ENCODE results near the gene SDCCAG8. TPM values are rescaled to one million over a fixed set of nuclear protein-coding genes. Genes with fewer than 3 reads are reported as not detected.

SDCCAG8 gene
- total and polyA plus RNA-seq, 2 of the 8 experiments (the other 6 are each of a cell fraction or from before 2014, with no cell fraction given): 15.6 to 21.0 TPM

DNA sequence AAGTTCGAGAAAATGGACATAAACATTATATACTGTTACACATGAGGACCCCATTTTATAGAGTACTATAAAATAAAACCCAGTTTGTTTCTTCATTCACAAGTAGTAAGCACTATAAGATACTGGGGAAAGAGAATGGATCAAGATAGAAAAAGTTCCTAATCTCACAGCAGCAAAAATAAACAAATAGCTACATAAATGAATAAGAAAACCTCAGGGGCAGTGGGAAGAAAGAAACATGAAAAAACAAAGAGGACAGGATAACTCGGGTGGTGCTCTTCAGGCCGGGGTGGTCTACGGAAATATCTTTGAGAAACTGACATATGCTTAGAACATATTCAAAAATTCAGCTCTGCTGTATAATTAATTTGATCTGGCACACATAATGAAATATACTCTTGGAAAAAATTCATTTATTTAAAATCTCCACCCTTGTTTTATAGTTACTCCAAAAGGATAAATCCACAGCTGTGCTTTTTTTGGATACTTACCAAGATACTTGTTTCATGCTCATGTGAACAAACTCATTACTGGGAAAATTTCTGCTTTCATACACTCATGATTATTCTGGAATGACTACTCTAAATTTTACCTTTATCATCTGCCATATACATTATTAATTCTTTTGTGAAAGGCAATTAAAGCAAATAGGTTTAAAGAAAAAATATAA is 20.7 kb upstream of the SDCCAG8 start:
- FAIRE-seq: no peak
- no peak overlapping the region for H3K56ac ChIP-seq (replicated peaks; ENCODE audit: insufficient read length, low read depth, low read length)
- H2BK12ac ChIP-seq (ENCODE audit: low read depth, low read length): no peak overlapping the region
- H3K23ac ChIP-seq (ENCODE audit: insufficient read length): no peak overlapping the region
- H3K23me2 ChIP-seq (ENCODE audit: low read depth, low read length): no peaks in the 10 kb centered on the region
- H3K18ac ChIP-seq (ENCODE audit: extremely low read depth, low read length): no peak overlapping the region
- H2BK15ac ChIP-seq (ENCODE audit: low read length): no peak overlapping the region
- no peak overlapping the region for H3K9ac ChIP-seq (replicated peaks in 1 of 4; ENCODE audit: extremely low read depth in 1 of 4, low read depth in 3 of 4, low read length in 3 of 4)
- H4K5ac ChIP-seq (ENCODE audit: insufficient read length, low read depth, low read length): no peak overlapping the region
- no peak overlapping the region for H3K4ac ChIP-seq (replicated peaks; ENCODE audit: insufficient read length, low read depth, low read length)
- H3K4me2 ChIP-seq (ENCODE audit: insufficient read depth in 1 of 2, low read depth in 2 of 2, low read length in 2 of 2): no peak overlapping the region
- H3K79me2 ChIP-seq (ENCODE audit: control insufficient read depth in 1 of 2, insufficient read depth in 2 of 2, low read length in 2 of 2): peaks cover 0 to 97% of the 10 kb centered on the region in 2 experiments; a peak in 3 of 4 replicates
- no peak overlapping the region for H2AK5ac ChIP-seq (ENCODE audit: low read depth, low read length)
- peaks cover 7 to 14% of the 10 kb centered on the region in 2 experiments; a peak in 3 of 4 replicates for H3K9me3 ChIP-seq (ENCODE audit: insufficient read depth in 2 of 2, low read depth in 1 of 2, low read length in 1 of 2)
- CTCF ChIA-PET (ENCODE audit: partially characterized antibody): interaction anchor here (0.8 to 1.6 kb wide), 2 partner anchors 8 to 108 kb away, joined by 3 read pairs; no protein-coding TSS in a partner anchor
- no peak overlapping the region for H3K27ac ChIP-seq (ENCODE audit: low read depth, low read length)
- no peak overlapping the region for H2BK5ac ChIP-seq (ENCODE audit: low read depth, low read length)
- H2AFZ ChIP-seq (ENCODE audit: low read length): no peak overlapping the region
- H3K36me3 ChIP-seq (ENCODE audit: control insufficient read depth in 2 of 4, insufficient read depth in 4 of 4, low read length in 3 of 4): peaks cover 0 to 24% (median 8%) of the 10 kb centered on the region in 4 experiments; a peak in 2 of 8 replicates
- H3K4me3 ChIP-seq (ENCODE audit: extremely low read depth in 1 of 4, insufficient read depth in 2 of 4, low read depth in 3 of 4, low read length in 4 of 4): no peak overlapping the region
- no peak overlapping the region for H2BK120ac ChIP-seq (replicated peaks; ENCODE audit: low read depth, low read length)
- 74% methylated on average over 4 of the region's 4 CpGs; no CpG with 5 or more reads in 1 of the 2 experiments for WGBS, 2 experiments (ENCODE audit: extremely low coverage in 1 of 2, insufficient coverage in 1 of 2, insufficient read length in 1 of 2, insufficient replicate concordance in 2 of 2, low coverage in 1 of 2, low lambda C conversion rate in 2 of 2, missing lambda C conversion rate in 1 of 2)
- POLR2A ChIA-PET (ENCODE audit: partially characterized antibody): interaction anchor here (1.0 kb wide), 1 partner anchor 12 kb away, joined by 3 read pairs; no protein-coding TSS in a partner anchor
- no peak for DNase-seq (ENCODE audit: low read depth in 1 of 2, low spot score in 2 of 2)
- H3K14ac ChIP-seq (ENCODE audit: insufficient read length): no peak overlapping the region
- H2BK20ac ChIP-seq (ENCODE audit: low read length): no peak overlapping the region
- H3K4me1 ChIP-seq (replicated peaks in 1 of 4; ENCODE audit: control insufficient read depth in 3 of 4, insufficient read depth in 4 of 4, low read length in 3 of 4): peaks cover 0 to 6% (median 0%) of the 10 kb centered on the region in 4 experiments; a peak in 2 of 7 replicates
- no peaks in the 10 kb centered on the region for H3K27me3 ChIP-seq (replicated peaks in 1 of 4; ENCODE audit: control insufficient read depth in 3 of 4, extremely low read depth in 1 of 4, insufficient read depth in 3 of 4, low read length in 3 of 4)
- no peaks in the 10 kb centered on the region for H4K20me1 ChIP-seq (replicated peaks in 1 of 2; ENCODE audit: control insufficient read depth in 1 of 2, insufficient read depth in 2 of 2, low read length in 2 of 2)
- H4K91ac ChIP-seq (replicated peaks; ENCODE audit: insufficient read length, low read length): no peak overlapping the region
- no peak overlapping the region for H4K8ac ChIP-seq (ENCODE audit: extremely low read depth, insufficient read depth, low read length)
- H3K79me1 ChIP-seq (ENCODE audit: low read depth, low read length): peaks cover 2% of the 10 kb centered on the region; the same call in 1 of the 2 replicates
- TF ChIP-seq RBBP5 (IDR thresholded peaks at IDR 0.05; ENCODE audit: borderline replicate concordance, low read depth, low read length): no peak
- TF ChIP-seq SRF (IDR thresholded peaks at IDR 0.05; ENCODE audit: low read depth, low read length): no peak
- TF ChIP-seq FOSL1 (IDR thresholded peaks at IDR 0.05; ENCODE audit: insufficient read depth, low read depth, low read length): no peak
- no peak for TF ChIP-seq KDM5A (IDR thresholded peaks at IDR 0.05; ENCODE audit: low read length)
- no peak for TF ChIP-seq TBP (IDR thresholded peaks at IDR 0.05; ENCODE audit: low read depth, low read length)
- TF ChIP-seq, protein P1, sequence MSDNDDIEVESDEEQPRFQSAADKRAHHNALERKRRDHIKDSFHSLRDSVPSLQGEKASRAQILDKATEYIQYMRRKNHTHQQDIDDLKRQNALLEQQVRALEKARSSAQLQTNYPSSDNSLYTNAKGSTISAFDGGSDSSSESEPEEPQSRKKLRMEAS (IDR thresholded peaks at IDR 0.05): no peak
- TF ChIP-seq POU5F1 (IDR thresholded peaks at IDR 0.05; ENCODE audit: low read depth, low read length): no peak
- TF ChIP-seq, protein P2, sequence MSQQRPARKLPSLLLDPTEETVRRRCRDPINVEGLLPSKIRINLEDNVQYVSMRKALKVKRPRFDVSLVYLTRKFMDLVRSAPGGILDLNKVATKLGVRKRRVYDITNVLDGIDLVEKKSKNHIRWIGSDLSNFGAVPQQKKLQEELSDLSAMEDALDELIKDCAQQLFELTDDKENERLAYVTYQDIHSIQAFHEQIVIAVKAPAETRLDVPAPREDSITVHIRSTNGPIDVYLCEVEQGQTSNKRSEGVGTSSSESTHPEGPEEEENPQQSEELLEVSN (IDR thresholded peaks at IDR 0.05): no peak
- no peak for TF ChIP-seq MAFK (IDR thresholded peaks at IDR 0.05; ENCODE audit: low read depth, low read length)
- no peak for TF ChIP-seq SP4 (IDR thresholded peaks at IDR 0.05; ENCODE audit: low read length)
- TF ChIP-seq CBX8 (IDR thresholded peaks at IDR 0.05; ENCODE audit: borderline replicate concordance, low read depth, low read length): no peak
- TF ChIP-seq CREB1 (IDR thresholded peaks at IDR 0.05): no peak
- no peak for TF ChIP-seq BCL11A (IDR thresholded peaks at IDR 0.05; ENCODE audit: low read depth in 2 of 2, low read length in 2 of 2)

All from H1 (cell line).